Fibroblast of skin of scalp (primary cell): ENCODE measurements around the gene SCTR.

ENCODE experiments used
- DNase-seq: peaks from one replicate; pipeline ENCODE4 v3.0.0-alpha.2; 2013

SCTR gene

DNA sequence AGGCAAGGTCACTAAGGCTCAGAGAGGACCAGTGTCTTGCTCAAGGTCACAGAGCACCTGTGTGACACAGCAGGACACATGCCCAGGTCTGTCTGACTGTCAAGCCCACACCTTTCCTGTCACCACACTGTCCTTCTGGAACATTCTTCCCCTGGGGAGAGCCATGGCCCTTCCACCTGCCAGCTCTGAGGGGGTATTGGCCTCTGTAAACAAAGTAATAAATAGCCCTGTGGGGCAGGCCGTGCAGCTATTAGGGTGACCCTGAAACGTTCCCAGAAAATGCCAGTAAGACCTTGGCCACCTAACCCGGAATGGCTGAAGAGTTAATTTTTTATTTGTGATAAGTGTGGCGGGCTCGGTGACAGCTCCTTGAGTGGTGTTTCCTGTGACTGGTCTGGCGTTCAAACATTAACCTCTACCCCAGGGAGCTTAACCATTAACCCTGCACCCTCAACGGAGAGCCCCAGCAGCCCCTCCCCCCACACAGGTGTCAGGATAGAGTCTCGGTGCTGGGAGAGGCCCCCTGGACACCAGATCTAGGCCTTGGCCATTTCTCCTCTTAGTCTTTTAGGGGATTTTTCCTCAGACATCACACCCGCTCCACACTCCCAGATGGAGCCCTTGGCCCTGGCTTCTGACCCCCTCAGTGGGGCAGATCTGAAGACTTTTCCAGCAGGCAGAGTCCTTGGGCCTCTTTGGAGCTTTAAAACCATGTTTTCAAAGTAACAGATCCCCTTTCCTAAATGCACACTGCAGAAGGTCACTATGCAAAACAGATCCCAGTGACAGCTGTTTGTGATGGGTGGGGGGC lies 36.6 kb downstream of the SCTR start:
- no peak for DNase-seq

DNA sequence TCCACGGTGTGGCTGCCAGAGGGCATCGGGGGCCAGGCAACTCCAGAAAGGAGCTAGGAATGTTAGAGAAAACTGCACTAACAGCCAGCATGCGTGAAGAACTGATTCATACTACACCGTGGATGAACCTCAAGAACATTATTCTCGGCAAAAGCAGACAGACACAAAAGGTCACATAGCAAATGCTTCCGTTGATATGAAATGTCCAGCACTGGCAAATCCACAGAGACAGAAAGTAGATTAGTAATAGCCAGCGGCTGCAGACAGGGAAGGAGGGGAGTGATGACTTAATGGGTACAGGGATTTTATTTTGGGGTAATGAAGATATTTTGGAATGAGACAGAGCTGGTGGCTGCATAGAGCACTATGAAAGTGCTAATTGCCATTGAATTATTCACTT lies 37.4 kb downstream of the SCTR start:
- DNase-seq, result no peak

DNA sequence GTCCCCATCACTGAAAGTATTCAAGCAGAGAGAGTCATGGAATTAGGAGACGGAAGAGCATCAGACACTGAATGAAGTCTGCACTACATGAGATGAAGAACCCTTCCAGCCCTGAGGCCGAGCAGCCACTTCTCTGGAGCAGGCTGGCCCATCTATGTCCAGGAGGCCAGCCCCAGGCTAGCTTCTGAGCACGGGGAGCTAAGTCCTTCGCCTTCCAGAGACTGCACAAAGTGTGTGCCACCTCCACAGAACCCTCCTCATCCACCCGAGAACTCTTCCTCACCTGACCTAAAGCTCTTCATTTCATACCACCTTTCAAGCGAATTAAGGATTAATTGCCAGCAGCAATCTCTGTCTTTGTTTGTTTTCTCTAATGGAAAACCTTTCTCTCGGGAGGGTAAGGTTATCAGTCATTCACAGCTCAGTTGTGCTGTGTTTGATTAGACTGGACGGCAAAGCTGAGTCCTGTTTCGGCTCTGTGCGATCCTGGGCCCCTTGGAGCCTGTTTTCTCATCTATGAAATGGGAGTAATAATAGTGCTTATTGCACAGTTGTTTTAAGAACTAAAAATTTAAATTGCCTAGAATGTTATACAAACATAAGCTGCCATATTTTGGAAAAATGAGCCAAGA lies 38.0 kb downstream of the SCTR start:
- no peak for DNase-seq

DNA sequence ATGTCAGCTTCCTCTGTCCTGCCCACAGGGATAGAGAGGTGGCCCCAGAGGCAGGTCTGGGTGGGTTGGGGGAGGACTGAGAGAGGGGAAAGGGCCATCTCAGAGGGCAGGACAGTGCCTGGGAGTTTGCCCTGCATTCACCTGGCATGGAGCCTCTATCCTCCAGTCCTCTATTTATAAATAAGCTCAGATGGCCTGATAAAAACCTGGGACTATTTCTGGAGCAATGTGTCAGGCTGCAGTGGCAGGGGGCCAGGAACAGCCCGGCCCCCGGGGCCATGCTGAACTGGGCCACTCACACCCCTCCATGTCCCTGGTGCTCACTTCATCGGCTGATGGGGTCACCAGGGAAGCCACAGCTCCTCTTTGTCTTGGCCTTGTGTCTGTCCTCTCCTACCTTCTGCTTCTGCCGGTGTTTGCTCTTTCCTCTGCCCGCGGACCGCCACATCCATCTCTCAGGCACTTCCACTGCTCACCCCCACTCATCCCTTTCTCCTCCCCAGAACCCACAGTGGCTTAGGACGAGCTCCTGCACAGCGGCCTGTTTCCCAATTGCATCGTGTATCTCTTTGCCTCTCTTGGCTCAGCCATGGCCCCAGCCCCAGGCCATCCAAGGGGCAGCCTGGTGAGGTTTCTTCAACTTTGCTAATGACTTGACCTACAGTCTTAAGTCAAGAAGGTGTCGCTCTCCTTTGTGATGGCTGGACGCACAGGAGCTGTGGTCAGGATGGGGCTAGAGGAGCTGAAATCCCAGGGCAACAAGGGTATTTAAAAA lies 38.8 kb downstream of the SCTR start:
- DNase-seq, result no peak

DNA sequence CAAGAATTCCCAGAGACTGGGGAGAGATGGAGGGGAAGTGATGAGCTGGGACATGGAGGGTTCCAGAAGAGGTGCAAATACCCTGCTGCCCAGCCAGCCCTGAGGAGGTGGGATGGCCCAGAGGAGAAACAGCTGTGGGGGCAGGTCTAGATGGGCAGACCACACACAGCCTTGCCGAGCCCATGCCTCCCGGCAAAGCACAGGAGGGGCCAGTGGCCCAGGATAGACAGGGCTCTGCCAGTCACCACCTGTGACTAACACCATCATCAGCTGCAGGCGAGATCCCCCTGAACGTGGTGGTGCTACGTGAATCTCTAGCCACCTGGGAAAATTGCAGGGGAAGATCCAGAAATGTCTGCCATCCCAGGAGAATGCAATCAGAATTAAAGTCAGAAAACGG lies 39.4 kb downstream of the SCTR start:
- DNase-seq, result no peak

DNA sequence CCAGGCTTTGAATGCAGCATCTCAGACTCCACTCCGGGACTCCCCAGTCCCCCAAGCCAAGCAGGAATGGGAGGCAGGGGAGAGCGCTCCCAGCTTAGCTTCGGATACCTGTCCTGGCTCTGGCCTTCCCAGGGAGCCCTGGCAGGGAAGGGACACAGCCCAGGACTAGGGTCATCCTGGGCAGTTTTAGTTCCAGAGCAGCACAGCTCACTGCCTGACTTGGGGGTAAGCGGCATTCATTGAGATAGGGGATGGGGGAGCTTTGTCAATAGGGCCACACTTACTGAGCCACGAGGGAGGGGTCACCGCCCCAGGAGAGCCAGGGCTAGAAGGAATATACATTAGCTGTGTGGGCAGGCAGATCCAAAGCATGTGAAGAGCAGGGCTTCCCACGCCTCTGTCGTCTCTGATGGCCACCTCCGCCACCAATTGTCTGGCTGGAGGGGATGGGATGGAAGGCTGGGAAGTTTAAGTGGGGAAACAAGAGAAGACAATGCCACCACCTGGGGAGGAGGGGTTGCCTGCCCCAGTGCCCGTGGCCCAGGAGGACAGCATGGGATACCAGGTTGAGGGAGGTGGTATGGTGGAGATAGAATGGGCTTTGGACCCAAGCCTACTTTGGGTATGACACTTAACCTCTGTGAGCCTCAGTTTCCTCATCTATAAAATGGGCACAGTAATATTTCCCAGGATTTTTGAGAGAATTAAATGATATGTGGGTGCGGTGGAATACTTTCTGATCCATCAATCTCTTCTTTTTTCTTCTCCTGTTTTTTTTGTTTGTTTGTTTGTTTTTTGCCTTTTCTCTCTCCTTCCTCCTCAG lies 40.2 kb downstream of the SCTR start:
- no peak for DNase-seq

DNA sequence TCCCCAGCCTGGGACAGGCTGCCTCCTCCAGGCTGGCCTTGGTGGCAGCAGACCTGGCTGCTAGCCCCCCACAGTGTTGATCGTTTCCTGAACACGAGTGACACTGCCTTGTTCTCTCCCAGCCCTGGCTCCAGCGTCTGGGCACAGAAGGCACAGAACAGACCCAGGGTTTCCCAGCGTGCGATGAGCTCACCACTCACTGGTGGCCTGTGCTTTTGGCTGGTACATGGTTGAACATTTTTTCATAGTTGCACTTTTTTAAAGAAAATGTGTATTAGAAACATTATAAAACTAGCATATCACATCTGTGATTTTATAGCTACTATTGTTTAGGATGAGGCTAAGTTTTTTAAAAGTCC lies 40.9 kb downstream of the SCTR start:
- DNase-seq, result no peak

DNA sequence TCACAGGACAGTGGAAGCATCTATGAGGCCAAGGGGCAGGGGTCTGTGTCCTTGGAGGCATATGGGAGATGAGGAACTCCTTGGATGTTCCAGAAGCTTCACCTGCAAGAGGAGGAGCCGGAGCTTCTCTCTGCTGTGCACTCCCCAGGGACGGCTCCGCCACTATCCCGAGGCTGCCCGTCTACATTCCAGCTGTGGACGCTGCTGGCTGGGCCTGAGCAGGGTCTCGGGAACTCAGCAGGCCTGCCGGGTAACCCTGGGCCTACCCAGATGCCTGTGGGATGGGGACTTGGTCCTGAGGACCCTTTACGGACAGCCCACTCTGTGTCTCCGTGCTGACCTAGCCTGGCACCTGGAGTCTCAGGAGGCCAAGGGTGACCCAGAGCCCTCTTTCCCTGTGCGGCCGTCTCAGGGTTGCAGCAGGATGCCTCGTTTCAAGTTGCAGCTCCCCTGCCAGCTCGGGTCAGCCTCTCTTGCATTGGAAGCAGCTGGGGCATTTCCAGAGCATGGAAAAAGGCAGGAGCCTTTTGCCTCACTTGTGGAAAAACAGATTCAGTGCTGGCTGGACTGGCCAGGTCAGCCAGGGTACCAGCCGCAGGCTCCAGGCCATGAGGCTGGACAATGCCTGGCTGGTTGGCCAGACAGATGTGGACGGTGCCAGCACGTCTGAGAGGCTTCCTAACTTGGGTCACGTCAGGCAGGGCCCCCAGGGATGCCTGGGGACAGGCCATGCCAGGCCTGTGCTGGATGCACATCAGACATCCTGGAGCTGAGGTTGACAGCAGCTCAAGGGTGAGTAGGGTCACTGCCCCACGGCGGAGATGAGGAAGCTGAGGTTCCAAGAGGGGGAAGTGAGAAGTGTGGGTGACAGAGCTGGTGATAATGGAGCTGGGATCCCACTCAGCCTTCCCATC lies 41.5 kb downstream of the SCTR start:
- no peak for DNase-seq

DNA sequence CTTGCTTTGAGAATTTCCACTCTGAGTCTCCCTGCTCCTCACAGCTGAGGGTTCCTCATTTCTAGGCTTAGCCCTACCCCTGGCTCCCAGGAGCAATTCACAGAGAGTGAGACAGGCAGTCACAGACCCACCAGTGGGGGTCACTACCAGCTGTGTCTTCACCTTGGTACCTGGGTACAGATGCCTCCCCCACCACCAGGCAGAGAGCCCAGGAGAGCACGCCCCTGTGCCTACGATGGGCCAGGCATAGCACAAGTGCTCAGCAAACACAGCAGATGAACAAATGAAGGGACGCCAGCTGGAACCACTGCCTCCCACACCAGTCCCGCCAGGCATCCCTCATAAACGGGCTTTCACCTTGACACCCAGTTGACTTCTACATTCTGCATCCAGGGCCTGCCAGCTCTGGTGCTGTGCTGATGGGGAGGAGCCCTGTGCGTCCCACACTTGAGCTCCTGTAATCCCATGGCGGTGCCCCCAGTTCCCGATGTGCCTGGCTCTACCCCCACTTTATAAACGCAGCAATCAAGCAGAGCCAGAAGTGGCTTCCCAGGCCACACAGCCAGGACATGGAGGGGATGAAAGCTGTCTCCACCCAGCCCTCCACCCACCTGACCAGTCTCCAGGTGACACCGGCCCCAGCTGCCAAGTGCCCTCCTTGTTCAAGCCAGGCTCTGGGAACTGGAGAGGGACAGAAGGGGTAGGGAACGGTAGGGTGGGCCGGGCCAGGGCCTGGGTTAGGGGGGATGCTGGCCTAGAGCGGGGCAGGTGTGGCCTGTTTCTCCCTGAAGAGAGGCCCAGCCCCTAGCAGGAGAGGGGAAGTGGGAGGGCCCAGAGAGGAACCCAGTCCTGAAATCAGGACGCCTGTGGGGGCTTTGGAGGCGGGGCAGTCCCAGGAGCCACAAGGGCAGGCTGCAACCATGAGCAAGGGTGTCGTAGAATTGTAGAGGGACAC lies 42.5 kb downstream of the SCTR start:
- no peak for DNase-seq

DNA sequence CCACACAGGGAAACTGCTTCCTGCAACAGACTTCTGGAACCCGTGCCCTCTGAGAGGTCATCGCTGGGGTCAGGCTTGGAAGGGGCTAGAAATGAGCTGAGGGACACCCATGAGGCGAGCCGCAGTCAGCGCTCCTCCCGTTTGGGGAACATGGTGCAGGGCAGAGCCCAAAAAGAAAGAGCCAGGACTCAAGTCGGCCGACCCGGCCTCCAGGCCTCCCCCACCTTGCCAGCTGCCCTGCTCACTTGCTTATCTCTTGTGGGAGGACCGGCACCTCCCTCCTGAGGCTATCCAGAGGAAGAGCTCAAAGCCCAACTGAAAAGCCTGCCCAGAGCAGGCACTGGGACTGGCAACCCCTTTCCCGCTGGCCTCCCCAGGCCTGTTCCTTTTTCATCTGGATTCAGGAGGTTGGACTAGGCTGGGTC lies 43.6 kb downstream of the SCTR start:
- DNase-seq, result no peak

DNA sequence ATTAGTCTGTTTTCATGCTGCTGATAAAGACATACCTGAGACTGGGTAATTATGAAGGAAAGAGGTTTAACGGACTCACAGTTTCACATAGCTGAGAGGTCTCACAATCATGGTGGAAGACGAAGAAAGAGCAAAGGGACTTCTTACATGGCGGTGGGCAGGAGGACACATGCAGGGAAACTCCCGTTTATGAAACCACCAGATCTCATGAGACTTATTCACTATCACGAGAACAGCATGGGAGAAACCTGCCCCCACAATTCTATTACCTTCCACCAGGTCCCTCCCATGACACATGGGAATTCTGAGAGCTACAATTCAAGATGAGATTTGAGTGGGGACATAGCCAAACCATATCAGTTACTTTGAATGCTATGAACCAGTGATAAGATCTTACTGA lies 44.1 kb downstream of the SCTR start:
- DNase-seq, result no peak

DNA sequence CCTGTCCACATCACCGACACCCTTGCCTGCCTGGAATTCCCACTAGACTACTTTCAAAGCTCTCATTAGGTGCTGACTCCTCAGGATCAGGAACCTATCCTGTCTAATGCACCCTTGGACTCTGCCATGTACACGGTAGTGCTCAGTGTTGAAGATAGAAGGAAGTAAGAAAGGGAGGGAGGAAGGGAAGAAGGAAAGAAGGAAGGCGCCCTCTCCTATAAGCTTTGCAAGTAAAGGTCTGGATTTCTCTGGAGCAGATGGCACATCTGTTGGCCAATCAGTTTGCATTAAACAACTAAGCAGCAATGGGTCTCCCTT lies 45.3 kb downstream of the SCTR start:
- no peak for DNase-seq

DNA sequence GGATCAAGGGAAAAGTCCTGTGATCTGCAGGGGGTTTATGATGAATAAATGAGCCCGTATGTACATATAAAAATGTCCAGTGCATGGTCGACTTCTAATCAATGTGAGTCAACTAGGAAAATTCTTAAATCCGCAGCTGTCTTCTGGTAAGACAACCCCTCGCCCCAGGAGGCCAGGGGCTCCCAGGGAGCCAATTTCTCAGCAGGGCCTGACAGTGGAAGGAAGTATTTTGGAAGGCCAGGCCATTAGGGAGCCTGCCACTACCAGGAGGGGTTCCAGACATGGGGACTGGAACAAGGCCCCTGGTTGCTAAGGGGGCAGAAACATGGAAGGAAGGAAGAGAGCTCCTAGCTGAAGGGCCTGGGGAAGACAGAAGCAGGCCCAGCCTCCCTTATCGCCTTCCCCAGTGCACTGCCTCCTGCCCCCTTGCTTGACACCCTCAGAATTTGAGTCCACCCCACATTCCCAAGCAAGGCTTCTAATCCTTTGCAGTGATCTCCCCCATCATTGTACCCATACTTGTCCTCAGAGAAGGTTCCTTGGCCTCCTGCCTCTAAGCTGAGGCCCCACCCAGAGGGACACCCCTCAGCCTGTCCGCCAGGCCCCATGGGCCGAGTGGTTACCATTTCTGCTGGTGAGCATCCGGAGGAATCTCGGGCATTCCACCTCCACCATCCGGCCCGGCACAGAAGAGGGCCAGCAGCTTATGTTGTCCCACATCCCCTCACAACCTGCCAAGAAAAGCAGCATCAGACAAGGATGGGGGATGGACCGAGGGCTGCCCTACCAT lies 45.9 kb downstream of the SCTR start:
- no peak for DNase-seq

DNA sequence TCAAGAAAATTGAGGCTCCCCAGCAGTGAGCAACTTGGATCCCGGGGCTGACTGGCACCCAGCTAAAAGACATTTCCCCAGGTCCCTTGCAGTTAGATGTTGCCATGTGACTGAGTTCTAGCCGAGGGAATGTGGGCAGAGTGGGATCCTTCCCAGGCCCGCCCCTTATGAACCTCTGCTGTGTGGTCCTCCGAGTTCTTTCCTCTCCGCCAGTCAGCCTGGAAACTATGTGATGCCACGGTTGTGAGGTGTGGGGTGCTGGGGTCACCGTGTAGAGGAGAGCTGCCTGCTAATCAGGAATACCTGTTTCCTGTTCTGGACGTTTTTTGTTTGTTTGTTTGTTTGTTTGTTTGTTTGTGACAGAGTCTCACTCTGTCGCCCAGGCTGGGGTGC lies 47.2 kb downstream of the SCTR start:
- DNase-seq, result no peak

DNA sequence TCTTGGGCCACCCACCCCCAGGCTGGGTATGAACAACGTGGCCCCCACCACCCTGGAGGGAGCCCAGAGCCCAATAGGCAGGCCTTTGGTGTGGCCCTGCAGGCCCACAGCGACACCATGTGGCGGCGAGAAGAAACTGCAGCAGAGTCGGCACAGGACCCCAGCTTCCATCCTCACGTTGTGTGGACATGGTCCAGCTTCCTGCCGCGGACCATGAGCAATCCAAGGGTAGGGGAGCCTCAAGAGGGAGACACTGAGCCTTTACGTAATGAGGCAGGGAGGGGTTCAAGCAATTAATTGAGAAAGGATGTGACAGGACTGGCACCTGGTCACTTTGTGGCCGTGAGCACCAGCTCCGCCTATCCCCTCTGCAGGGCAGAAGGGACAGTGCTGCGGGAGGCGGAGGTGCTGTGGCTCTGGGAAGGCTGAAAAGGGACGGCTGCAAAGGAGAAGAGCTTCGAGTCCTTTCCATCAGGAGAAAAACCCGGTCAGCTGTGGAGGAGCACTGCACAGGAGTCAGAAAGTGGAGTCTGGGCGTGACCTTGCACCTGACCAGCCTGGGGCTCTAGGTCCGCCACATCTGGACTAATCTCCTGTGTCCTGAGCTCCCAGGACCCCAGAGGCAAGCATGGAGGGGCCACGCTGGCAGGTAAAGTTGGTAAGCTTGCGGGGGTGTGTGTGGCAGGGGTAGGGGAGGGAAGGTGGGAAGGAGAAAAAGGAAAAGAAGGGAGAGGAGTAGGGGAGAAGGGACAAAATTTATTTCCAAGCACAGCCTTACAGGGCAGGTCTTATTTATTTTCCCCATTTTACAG lies 47.8 kb downstream of the SCTR start:
- peak; percentile 63 for DNase-seq

DNA sequence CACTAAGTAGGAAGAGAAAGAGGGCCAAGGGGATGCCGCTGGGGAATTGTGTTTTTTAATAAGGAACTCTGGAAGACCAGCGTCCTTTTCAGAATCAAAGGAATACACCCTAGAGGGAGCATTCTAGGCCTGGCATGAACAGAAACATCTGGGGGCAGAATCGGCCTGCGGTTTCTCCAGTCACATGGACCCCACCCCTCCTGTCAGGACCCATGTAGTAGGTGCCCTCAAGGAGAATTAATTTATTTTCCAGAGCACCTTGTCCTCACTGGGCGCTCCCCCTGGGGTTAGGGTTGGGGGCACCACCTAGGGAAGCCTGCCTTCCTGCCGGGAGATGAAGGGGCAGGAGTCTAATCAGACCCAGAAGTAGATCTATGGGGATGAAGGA lies 48.4 kb downstream of the SCTR start:
- no peak for DNase-seq

DNA sequence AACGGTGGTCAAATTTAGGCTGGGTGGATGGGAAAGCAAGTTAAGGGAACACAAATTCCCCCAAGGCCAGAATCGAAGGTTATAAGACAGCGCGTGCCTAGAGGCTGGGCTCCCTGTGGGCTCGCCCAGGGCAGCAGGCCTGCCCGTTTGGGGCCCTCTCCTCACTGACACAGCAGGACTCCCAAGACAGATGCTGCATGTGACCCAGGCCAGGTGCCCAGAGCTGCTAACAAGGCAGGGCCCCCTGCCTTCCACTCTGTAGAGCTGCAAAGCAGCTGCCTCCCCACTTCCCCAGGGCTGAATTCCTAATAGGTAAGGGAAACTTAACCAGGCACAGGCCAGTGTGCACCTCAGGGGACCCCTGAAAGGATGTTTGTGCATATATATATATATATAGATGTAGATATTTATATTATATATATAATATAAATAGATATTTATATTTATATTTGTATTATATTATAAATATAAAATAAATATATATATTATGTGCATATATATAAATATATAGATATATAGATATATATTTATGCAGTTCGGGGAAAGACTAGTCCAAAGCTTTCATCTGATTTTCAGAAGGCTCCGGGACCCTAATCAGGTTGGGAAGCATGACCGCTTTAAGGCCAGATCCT lies 48.9 kb downstream of the SCTR start:
- no peak for DNase-seq
